HUES6 (cell line): ENCODE measurements around the gene SLC4A3.
"Not testable (repeated sequence)": the region's sequence is repeated elsewhere in the genome, so short reads cannot be mapped to it uniquely, and the experiment has no call there.

Source experiments
- H3K27ac ChIP-seq: 2 replicates; pipeline ENCODE4 v1.7.0; 2013; ENCODE audit warnings: low read depth, mild to moderate bottlenecking, low read length, inconsistent platforms
- H3K27me3 ChIP-seq: 2 replicates; pipeline ENCODE4 v1.6.1; 2013; ENCODE audit warnings: low read length; ENCODE audit not compliant: control insufficient read depth, insufficient read depth
- H3K36me3 ChIP-seq: 2 replicates; pipeline ENCODE4 v1.6.1; 2013; ENCODE audit warnings: low read length; ENCODE audit not compliant: control insufficient read depth, insufficient read depth
- H3K4me1 ChIP-seq: 2 replicates; pipeline ENCODE4 v1.6.1; 2013; ENCODE audit warnings: low read length; ENCODE audit not compliant: control insufficient read depth, insufficient read depth
- H3K4me3 ChIP-seq: 2 replicates; pipeline ENCODE4 v1.5.1; 2013; ENCODE audit warnings: low read depth, low read length
- H3K9ac ChIP-seq: one replicate; pipeline ENCODE4 v1.6.1; 2013; ENCODE audit warnings: mild to moderate bottlenecking, low read length
- H3K9me3 ChIP-seq: 2 replicates; pipeline ENCODE4 v1.6.1; 2013; ENCODE audit warnings: low read depth, low read length; ENCODE audit not compliant: control insufficient read depth, insufficient read depth

The SLC4A3 gene

DNA sequence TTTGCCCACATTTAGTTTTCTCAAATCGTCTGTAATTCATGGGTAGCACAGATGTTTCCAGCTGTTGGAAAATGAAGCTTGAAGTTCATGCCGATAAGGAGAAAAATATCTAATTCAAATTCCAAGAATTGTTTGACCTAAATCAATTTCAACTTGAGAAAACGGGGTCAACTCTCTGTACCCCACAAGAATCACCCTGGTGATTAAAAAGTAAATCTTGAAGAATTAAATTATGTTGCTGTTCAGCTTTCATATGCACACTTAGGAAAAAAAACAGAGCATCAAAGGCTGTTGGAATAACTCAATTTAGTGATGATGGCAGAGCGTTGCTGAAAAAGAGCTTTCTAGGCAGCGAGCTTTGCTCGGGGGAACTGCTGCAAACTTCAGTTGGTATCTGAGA lies 43.0 kb downstream of the SLC4A3 start:
- Histone ChIP-seq H3K27me3 (no peaks in the 10 kb centered on the region), H3K9me3 (no peaks in the 10 kb centered on the region; the same call in 1 of the 2 replicates), H3K4me3 (no peak overlapping the region), H3K27ac (no peak overlapping the region), H3K36me3 (no peaks in the 10 kb centered on the region), H3K4me1 (peaks cover 24% of the 10 kb centered on the region), H3K9ac (no peak overlapping the region)

DNA sequence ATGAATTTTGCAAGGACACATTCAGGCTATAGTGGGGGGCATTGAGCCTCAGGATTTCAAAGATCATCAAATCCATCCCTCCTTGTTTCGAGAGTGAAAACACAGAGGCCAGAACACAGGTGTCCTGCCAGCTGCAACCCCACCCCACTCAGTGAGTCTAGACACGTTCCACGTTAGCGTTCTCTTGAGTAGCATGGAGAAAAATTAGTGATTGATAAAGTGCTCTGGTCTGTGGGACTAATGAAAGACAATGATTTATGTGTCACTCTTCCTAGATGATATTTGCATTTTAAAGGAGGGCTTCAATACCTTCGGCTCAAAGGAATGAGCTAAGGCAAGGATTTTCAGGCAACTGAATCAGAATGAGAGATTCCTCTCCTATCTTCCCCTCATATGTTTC lies 43.8 kb downstream of the SLC4A3 start:
- Histone ChIP-seq H3K4me1 (peaks cover 24% of the 10 kb centered on the region), H3K9me3 (no peaks in the 10 kb centered on the region; the same call in 1 of the 2 replicates), H3K27ac (no peak overlapping the region), H3K9ac (no peak overlapping the region), H3K36me3 (no peaks in the 10 kb centered on the region), H3K4me3 (no peak overlapping the region), H3K27me3 (no peaks in the 10 kb centered on the region)

DNA sequence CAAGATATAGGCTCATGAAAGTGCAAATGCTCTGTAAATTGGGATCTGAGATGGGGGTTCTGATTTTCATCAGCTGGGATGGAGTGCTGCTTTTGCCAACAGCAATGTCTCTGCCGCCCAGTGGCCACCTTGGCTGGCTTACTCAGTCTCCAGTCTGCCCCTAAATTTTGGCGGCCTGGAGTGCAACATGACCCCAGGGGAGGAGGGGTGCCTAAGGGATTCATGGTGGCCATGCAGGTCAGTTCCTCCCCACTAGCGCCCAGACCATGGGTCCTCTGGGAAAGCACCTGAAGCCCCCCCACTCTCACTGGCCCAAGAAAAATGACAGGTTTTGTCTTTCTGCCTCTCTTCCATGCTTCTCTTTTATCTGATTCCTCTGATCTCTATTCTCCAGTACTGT lies 45.0 kb downstream of the SLC4A3 start:
- peaks cover 24% of the 10 kb centered on the region for H3K4me1 ChIP-seq
- H3K4me3 ChIP-seq = no peak overlapping the region
- no peaks in the 10 kb centered on the region; the same call in 1 of the 2 replicates for H3K9me3 ChIP-seq
- no peaks in the 10 kb centered on the region for H3K36me3 ChIP-seq
- no peaks in the 10 kb centered on the region for H3K27me3 ChIP-seq
- no peak overlapping the region for H3K27ac ChIP-seq
- H3K9ac ChIP-seq = no peak overlapping the region

DNA sequence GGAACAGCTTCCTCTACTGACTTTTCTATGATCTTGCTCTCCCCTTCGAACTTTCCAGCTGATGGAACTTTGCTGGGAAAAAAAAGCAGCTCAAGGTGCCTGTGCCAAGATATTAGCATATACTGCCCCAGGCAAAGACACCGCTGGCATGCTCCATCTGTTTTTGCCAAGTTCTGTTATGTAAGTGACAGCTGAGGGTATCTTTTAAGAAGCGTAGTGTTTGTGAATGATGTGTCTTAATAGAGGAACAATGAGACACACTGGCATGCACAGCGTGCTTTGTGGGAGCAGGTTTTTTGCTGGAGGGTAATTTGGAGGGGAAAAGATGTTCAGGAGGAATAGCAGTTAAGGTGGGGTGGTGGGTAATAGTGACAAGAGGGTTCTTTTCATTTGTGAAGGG lies 47.8 kb downstream of the SLC4A3 start:
- 0 out of 2 replicates have a peak, but pooled peaks cover 7% of the 10 kb centered on the region for H3K9me3 ChIP-seq
- no peak overlapping the region for H3K4me3 ChIP-seq
- peaks cover 24% of the 10 kb centered on the region for H3K4me1 ChIP-seq
- no peak overlapping the region for H3K9ac ChIP-seq
- H3K36me3 ChIP-seq = no peaks in the 10 kb centered on the region
- H3K27me3 ChIP-seq = no peaks in the 10 kb centered on the region
- H3K27ac ChIP-seq = no peak overlapping the region

DNA sequence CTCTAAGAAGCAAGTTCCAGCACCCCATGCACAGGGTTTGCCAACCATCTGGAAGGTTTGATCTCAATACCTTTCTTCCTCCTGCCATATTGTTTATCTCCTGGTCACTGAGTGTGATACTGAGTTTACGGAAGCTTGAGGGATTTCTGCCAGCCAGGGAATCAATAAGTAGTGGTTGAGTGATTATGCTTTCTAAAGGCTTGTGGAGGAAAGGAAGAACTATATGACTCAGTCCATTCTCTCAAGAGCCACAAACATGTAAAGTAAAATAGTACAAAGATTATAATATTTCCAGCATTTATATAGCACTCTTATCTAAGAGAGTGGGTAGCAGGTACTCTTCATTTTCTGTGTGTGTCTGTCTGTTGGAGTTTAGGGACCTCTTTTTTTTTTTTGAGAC lies 49.2 kb downstream of the SLC4A3 start:
- Histone ChIP-seq H3K9me3 (0 out of 2 replicates have a peak, but pooled peaks cover 7% of the 10 kb centered on the region), H3K27me3 (no peaks in the 10 kb centered on the region), H3K9ac (no peak overlapping the region), H3K4me1 (peaks cover 15% of the 10 kb centered on the region), H3K27ac (no peak overlapping the region), H3K4me3 (no peak overlapping the region), H3K36me3 (no peaks in the 10 kb centered on the region)

- no peak overlapping the region for H3K9ac ChIP-seq
- H3K27me3 ChIP-seq = no peaks in the 10 kb centered on the region
- peaks cover 6% of the 10 kb centered on the region; the same call in 1 of the 2 replicates for H3K4me1 ChIP-seq
- H3K4me3 ChIP-seq = no peak overlapping the region
- H3K36me3 ChIP-seq = no peaks in the 10 kb centered on the region
- peaks cover 22% of the 10 kb centered on the region for H3K9me3 ChIP-seq
- H3K27ac ChIP-seq = no peak overlapping the region
These were observed 51.6 kb downstream of the SLC4A3 start for GRCh38 chr2:219679041-219679440.

GRCh38 chr2:219679571-219679970 lies 52.1 kb downstream of the SLC4A3 start:
- Histone ChIP-seq H3K36me3 (no peaks in the 10 kb centered on the region), H3K9ac (no peak overlapping the region), H3K27ac (no peak overlapping the region), H3K4me3 (no peak overlapping the region), H3K4me1 (peaks cover 8% of the 10 kb centered on the region; the same call in 1 of the 2 replicates), H3K9me3 (peaks cover 23% of the 10 kb centered on the region), H3K27me3 (no peaks in the 10 kb centered on the region)

DNA sequence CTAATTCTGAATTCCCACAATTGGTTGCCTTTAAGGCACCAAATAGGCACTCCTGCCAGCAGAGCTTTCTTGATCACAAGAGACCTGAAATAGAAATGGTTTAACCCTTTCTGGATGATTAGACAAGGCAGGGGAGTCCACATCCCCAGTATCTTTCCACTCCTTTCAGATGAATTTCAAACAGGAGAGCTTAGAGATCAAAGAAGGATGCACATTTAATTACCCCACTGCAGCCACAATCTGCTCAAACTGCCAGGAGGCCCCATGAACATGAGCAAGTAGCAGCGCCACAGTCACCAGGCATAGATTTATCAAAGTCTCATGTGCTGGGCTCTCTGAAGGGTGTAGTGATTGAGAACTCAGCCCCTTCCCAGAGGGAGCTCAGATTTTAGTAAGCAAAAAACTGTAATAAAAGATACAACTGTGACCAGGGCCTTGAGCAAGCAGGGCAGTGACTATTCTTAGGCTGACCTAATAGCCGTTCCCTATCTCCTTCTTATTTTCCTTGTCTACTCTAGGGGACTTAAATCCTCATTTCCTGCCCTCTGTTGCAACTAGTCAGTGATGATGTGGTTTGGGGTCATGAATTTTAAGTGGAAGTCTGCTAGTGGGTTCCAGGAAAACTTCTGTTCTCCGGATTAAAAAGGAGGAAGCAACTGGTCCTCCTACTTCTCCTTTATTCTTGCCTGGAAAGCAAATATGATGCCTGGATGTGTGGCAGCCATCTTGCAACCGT lies 53.7 kb downstream of the SLC4A3 start:
- Histone ChIP-seq H3K36me3 (no peaks in the 10 kb centered on the region), H3K9me3 (peaks cover 23% of the 10 kb centered on the region), H3K27me3 (no peaks in the 10 kb centered on the region), H3K4me3 (no peak overlapping the region), H3K9ac (no peak overlapping the region), H3K27ac (no peak overlapping the region), H3K4me1 (peaks cover 14% of the 10 kb centered on the region)

DNA sequence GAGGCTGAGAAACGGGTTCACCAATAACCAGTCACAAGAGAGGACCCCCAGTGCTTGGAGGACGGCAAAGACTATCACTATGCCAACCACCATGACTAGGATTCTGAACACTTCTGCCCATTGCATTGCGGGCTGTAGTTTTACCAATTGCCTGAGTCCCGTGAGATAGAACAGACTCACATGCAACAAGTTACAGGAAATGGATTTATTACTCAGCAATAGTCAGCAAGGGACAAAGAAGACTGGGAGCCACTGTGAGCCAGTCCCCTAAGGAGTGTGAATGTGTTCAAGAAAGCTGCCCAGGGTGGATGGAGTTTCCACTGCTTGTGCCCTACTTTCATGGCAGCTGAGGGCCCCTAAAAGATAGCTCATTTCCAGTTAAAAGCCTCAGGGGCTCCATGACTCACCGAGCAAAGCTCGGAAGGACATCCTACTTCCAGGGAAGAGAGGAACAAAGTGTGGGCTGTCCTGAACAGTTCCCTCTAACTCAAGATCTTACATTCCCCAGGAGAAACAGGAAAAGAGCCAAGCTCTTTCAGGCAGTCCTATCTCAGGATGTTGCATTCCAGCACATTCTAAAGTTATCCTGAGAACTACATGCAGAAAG lies 54.4 kb downstream of the SLC4A3 start:
- H3K9ac ChIP-seq = no peak overlapping the region
- no peak overlapping the region for H3K4me3 ChIP-seq
- no peaks in the 10 kb centered on the region for H3K36me3 ChIP-seq
- H3K4me1 ChIP-seq = peaks cover 18% of the 10 kb centered on the region
- no peaks in the 10 kb centered on the region for H3K27me3 ChIP-seq
- H3K9me3 ChIP-seq = peaks cover 23% of the 10 kb centered on the region
- H3K27ac ChIP-seq = no peak overlapping the region

DNA sequence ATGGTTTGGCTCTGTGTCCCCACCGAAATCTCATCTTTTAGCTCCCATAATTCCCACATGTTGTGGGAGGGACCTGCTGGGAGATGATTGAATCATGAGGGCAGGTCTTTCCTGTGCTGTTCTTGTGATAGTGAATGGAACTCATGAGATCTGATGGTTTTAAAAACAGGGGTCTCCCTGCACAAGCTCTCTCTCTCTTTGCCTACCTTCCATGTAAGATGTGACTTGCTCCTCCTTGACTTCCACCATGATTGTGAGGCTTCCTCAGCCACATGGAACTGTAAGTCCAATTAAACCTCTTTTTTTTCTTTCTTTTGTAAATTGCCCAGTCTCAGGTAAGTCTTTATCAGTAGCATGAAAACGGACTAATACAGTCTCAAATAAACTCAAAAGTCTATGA lies 56.0 kb downstream of the SLC4A3 start:
- not testable (repeated sequence) for H3K36me3 ChIP-seq, H3K27me3 ChIP-seq, H3K27ac ChIP-seq, H3K9ac ChIP-seq, H3K4me3 ChIP-seq
- H3K4me1 ChIP-seq = peaks cover 21% of the 10 kb centered on the region
- H3K9me3 ChIP-seq = peaks cover 23% of the 10 kb centered on the region
